ENCODE results near the gene GRIK4.

The GRIK4 gene

GRCh38 chr11:120525261-120526171 lies 14.0 kb downstream of the GRIK4 start:
- DNase-seq (ENCODE audit: low read depth), result no peak
- TF ChIP-seq CTCF (IDR thresholded peaks at IDR 0.05; ENCODE audit: insufficient read depth, low read depth, low read length, missing control alignments), result no peak
- H3K4me3 ChIP-seq (ENCODE audit: low read length), result no peak overlapping the region

- H3K4me3 ChIP-seq (ENCODE audit: low read length), result no peak overlapping the region
- no peak for TF ChIP-seq CTCF (IDR thresholded peaks at IDR 0.05; ENCODE audit: insufficient read depth, low read depth, low read length, missing control alignments)
- no peak for DNase-seq (ENCODE audit: low read depth)
These were observed 14.7 kb downstream of the GRIK4 start for GRCh38 chr11:120526241-120526640.

GRCh38 chr11:120527111-120527761 lies 15.7 kb downstream of the GRIK4 start:
- TF ChIP-seq CTCF (IDR thresholded peaks at IDR 0.05; ENCODE audit: insufficient read depth, low read depth, low read length, missing control alignments), result no peak
- H3K4me3 ChIP-seq (ENCODE audit: low read length), result no peak overlapping the region
- DNase-seq (ENCODE audit: low read depth), result no peak

GRCh38 chr11:120528749-120529148 lies 17.2 kb downstream of the GRIK4 start:
- no peak for DNase-seq (ENCODE audit: low read depth)
- H3K4me3 ChIP-seq (ENCODE audit: low read length), result no peak overlapping the region
- TF ChIP-seq CTCF (IDR thresholded peaks at IDR 0.05; ENCODE audit: insufficient read depth, low read depth, low read length, missing control alignments), result no peak

GRCh38 chr11:120529214-120529613 lies 17.7 kb downstream of the GRIK4 start:
- no peak overlapping the region for H3K4me3 ChIP-seq (ENCODE audit: low read length)
- no peak for DNase-seq (ENCODE audit: low read depth)
- TF ChIP-seq CTCF (IDR thresholded peaks at IDR 0.05; ENCODE audit: insufficient read depth, low read depth, low read length, missing control alignments), result no peak

GRCh38 chr11:120529911-120530310 lies 18.4 kb downstream of the GRIK4 start:
- no peak overlapping the region for H3K4me3 ChIP-seq (ENCODE audit: low read length)
- DNase-seq (ENCODE audit: low read depth), result no peak
- TF ChIP-seq CTCF (IDR thresholded peaks at IDR 0.05; ENCODE audit: insufficient read depth, low read depth, low read length, missing control alignments), result no peak
